ENCODE results near the gene RBFOX1. TPM values are rescaled to one million over a fixed set of nuclear protein-coding genes. Genes with fewer than 3 reads are reported as not detected.

Gene RBFOX1
- total and polyA plus RNA-seq, 10 of the 15 experiments (the other 5 are each of a cell fraction or from before 2014, with no cell fraction given), result 0.87 TPM; not detected in 9

DNA sequence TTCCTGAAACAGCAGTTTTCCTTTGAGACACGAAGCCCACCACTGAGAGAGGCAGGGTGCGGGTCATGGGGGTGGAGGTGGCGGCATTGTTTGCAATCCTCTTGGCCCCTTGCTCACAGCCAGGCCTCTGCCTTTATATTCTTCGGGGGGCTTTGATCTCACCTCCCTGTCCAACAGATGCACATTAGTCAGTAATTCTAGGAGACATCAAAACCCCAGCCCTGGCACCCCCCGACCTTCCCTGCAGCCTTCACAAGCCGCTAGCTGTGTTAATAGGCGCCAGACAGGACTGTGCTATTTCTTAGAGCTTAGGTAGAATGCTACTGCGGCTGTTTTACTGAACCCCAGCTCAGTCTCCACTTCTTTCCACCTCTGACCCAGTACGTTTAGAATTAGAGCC, 212.6 kb downstream of the RBFOX1 start:
- Histone ChIP-seq H3K4me3 (no peak overlapping the region), H3K27me3 (replicated peaks in 1 of 2; ENCODE audit: control insufficient read depth in 2 of 2, insufficient read depth in 2 of 2, low read length in 1 of 2) (no peaks in the 10 kb centered on the region), H3K9ac (ENCODE audit: control insufficient read depth, insufficient read depth, low read length) (no peak overlapping the region), H4K20me1 (ENCODE audit: control insufficient read depth, insufficient read depth) (no peaks in the 10 kb centered on the region), H3K79me2 (ENCODE audit: control insufficient read depth, insufficient read depth, low read length) (no peaks in the 10 kb centered on the region), H3K4me2 (ENCODE audit: control insufficient read depth, insufficient read depth) (no peak overlapping the region), H3K4me1 (ENCODE audit: control insufficient read depth, insufficient read depth, low read length) (no peaks in the 10 kb centered on the region), H2AFZ (ENCODE audit: control insufficient read depth, low read depth, low read length) (no peak overlapping the region), H3K27ac (ENCODE audit: control insufficient read depth, insufficient read depth) (no peak overlapping the region), H3K9me3 (replicated peaks; ENCODE audit: control insufficient read depth, insufficient read depth, low read length) (no peaks in the 10 kb centered on the region; the same call in 2 of the 3 replicates), H3K36me3 (ENCODE audit: control insufficient read depth in 2 of 2, insufficient read depth in 2 of 2, low read length in 1 of 2) (no peaks in the 10 kb centered on the region)
- ChIA-PET CTCF (no interaction called here), RAD21 (ENCODE audit: unreplicated experiment) (no interaction called here), POLR2A (no interaction called here), SMC1A (ENCODE audit: uncharacterized antibody, unreplicated experiment) (no interaction called here)
- DNase-seq (ENCODE audit: low read depth, low spot score) (no peak), FAIRE-seq (no peak), ATAC-seq (no peak)
- TF ChIP-seq POLR2AphosphoS5 (IDR thresholded peaks at IDR 0.05; ENCODE audit: low read length) (no peak), STAT1 (conservative IDR thresholded peaks at IDR 0.05) (no peak), PAX5 (IDR thresholded peaks at IDR 0.05; ENCODE audit: borderline replicate concordance, low read depth, low read length) (no peak), YY1 (IDR thresholded peaks at IDR 0.05; ENCODE audit: low read depth, low read length) (no peak), DPF2 (IDR thresholded peaks at IDR 0.05) (no peak), KLF5 (IDR thresholded peaks at IDR 0.05; ENCODE audit: partially characterized antibody) (no peak), ATF7 (IDR thresholded peaks at IDR 0.05; ENCODE audit: low read depth) (no peak), CHD4 (IDR thresholded peaks at IDR 0.05) (no peak), EP300 (IDR thresholded peaks at IDR 0.05; ENCODE audit: borderline replicate concordance in 1 of 2, control insufficient read depth in 1 of 2, low read depth in 2 of 2, low read length in 2 of 2) (no peak), ETV6 (conservative IDR thresholded peaks at IDR 0.05 in 1 of 2, IDR thresholded peaks at IDR 0.05 in 1 of 2; ENCODE audit: borderline replicate concordance in 1 of 2, low read depth in 1 of 2) (no peak), SP1 (IDR thresholded peaks at IDR 0.05; ENCODE audit: low read depth, low read length) (no peak)
- TF ChIP-seq, protein P1, sequence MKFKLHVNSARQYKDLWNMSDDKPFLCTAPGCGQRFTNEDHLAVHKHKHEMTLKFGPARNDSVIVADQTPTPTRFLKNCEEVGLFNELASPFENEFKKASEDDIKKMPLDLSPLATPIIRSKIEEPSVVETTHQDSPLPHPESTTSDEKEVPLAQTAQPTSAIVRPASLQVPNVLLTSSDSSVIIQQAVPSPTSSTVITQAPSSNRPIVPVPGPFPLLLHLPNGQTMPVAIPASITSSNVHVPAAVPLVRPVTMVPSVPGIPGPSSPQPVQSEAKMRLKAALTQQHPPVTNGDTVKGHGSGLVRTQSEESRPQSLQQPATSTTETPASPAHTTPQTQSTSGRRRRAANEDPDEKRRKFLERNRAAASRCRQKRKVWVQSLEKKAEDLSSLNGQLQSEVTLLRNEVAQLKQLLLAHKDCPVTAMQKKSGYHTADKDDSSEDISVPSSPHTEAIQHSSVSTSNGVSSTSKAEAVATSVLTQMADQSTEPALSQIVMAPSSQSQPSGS (IDR thresholded peaks at IDR 0.05; ENCODE audit: low read length), result no peak
- TF ChIP-seq, protein P2, sequence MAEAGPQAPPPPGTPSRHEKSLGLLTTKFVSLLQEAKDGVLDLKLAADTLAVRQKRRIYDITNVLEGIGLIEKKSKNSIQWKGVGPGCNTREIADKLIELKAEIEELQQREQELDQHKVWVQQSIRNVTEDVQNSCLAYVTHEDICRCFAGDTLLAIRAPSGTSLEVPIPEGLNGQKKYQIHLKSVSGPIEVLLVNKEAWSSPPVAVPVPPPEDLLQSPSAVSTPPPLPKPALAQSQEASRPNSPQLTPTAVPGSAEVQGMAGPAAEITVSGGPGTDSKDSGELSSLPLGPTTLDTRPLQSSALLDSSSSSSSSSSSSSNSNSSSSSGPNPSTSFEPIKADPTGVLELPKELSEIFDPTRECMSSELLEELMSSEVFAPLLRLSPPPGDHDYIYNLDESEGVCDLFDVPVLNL (IDR thresholded peaks at IDR 0.05; ENCODE audit: low read depth, low read length), result no peak
- TF ChIP-seq, protein P3, sequence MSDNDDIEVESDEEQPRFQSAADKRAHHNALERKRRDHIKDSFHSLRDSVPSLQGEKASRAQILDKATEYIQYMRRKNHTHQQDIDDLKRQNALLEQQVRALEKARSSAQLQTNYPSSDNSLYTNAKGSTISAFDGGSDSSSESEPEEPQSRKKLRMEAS (IDR thresholded peaks at IDR 0.05; ENCODE audit: low read depth, low read length), result no peak
- 30% methylated on average over 9 of the region's 9 CpGs for WGBS (ENCODE audit: insufficient coverage, insufficient replicate concordance, low lambda C conversion rate, missing lambda C conversion rate)
- intact Hi-C loops (cut with micrococcal nuclease; ENCODE audit: unreplicated experiment), result no loop called here
- no TSS peak for BruUV-seq (replicated peaks)
- in situ Hi-C loops (cut with MboI), result loop anchor here (10.0 kb wide), 1 partner anchor 60 kb away; no protein-coding TSS in a partner anchor

All from GM12878 (cell line).